GDM1 (cell line): ENCODE data around the gene DCAF12L1.

Experiments used
- DNase-seq: peaks from one replicate; lab custom pipeline; 2025; lab: John Stamatoyannopoulos, UW

Gene DCAF12L1

GRCh38 chrX:126552313-126553022 lies at the start of gene DCAF12L1:
TSS of gene DCAF12L1 (minus strand) at chrX:126552814. CDS start at chrX:126552608, 206 bp downstream.
- no peak for DNase-seq

GRCh38 chrX:126580877-126581276 lies 28.3 kb upstream of the DCAF12L1 start:
- no peak for DNase-seq

GRCh38 chrX:126575911-126576310 lies 23.3 kb upstream of the DCAF12L1 start:
- DNase-seq, result no peak

GRCh38 chrX:126557151-126557550 lies 4.5 kb upstream of the DCAF12L1 start:
- no peak for DNase-seq

- no peak for DNase-seq
Observed at GRCh38 chrX:126551725-126552312, 795 bp downstream of the DCAF12L1 start.

GRCh38 chrX:126551306-126551705 lies 1.3 kb downstream of the DCAF12L1 start:
- DNase-seq, result no peak

GRCh38 chrX:126550816-126551215 lies 1.8 kb downstream of the DCAF12L1 start:
- no peak for DNase-seq

DNA sequence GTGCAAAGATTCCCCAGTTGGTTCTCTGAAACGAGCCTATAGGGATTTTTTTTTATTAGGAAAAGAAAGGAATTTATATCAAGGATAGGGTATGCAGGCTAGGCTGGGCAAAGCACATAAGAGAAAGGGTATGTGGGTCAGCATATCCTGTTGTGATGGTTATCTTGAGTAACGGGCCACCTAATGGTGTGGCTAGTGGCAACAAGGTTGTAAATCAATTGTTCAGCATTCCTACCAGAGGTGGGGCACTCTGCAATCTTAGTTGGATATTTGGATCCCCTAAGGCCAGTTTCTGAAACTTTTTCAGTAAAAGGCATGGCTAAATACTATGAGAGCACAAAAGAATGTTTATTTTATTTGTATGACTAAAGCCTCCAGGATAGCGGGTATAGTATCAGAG lies 42.7 kb downstream of the DCAF12L1 start:
- no peak for DNase-seq
